COLO668 (cell line): ENCODE results near the gene INCA1.
A peak's percentile ranks its signal among the peaks of the same experiment; 100 is the strongest.

ENCODE experiments used
- DNase-seq: peaks from one replicate; lab custom pipeline; 2025; ENCODE audit not compliant: unreplicated experiment; lab: John Stamatoyannopoulos, UW

The INCA1 gene

GRCh38 chr17:4949321-4950074 is 47.8 kb downstream of the INCA1 start:
- peak; percentile 87 for DNase-seq

- DNase-seq: peak; percentile 91
These were observed 48.4 kb downstream of the INCA1 start for GRCh38 chr17:4948931-4949320.

- peak; percentile 84 for DNase-seq
These were observed 49.0 kb downstream of the INCA1 start, which contains the start of gene PFN1 for GRCh38 chr17:4948166-4948930. PFN1 (minus strand) TSS chr17:4948530; CDS start chr17:4948394, 136 bp downstream.

- peak; percentile 51 for DNase-seq
These were observed 49.7 kb downstream of the INCA1 start for GRCh38 chr17:4947411-4948165.

GRCh38 chr17:4947010-4947410 is 50.3 kb downstream of the INCA1 start:
- DNase-seq: no peak

- DNase-seq: no peak
These were observed 50.9 kb downstream of the INCA1 start for GRCh38 chr17:4946312-4946976.

GRCh38 chr17:4945944-4946280 is 51.4 kb downstream of the INCA1 start:
- DNase-seq: peak; percentile 9

- peak; percentile 49 for DNase-seq
These were observed 52.0 kb downstream of the INCA1 start for GRCh38 chr17:4945176-4945943.

GRCh38 chr17:4944554-4945175 is 52.7 kb downstream of the INCA1 start:
- DNase-seq: no peak

- DNase-seq: no peak
These were observed 53.2 kb downstream of the INCA1 start for GRCh38 chr17:4944163-4944553.

GRCh38 chr17:4942760-4943508 is 54.4 kb downstream of the INCA1 start:
- no peak for DNase-seq

- DNase-seq: no peak
These were observed 56.1 kb downstream of the INCA1 start for GRCh38 chr17:4941319-4941610.

GRCh38 chr17:4940555-4941318 is 56.6 kb downstream of the INCA1 start:
- peak; percentile 25 for DNase-seq

- DNase-seq: peak; percentile 97
These were observed 57.3 kb downstream of the INCA1 start, which contains the start of the genes RNF167 and SLC25A11 for GRCh38 chr17:4939796-4940554. RNF167 (plus strand) TSS chr17:4940268; CDS start chr17:4940910, 642 bp downstream. SLC25A11 (minus strand) TSS chr17:4940046; CDS start chr17:4939910, 136 bp downstream.

GRCh38 chr17:4939546-4939795 is 57.9 kb downstream of the INCA1 start:
- peak; percentile 14 for DNase-seq

- peak; percentile 13 for DNase-seq
These were observed 58.4 kb downstream of the INCA1 start for GRCh38 chr17:4938688-4939545.
